Type B pancreatic cell (in vitro differentiated cells): Measurements from ENCODE around the gene MRPL58. TPM values are rescaled to one million over a fixed set of nuclear protein-coding genes. Genes with fewer than 3 reads are reported as not detected.

Source experiments
- DNase-seq: peaks from one replicate; pipeline ENCODE4 v3.0.0; 2021; ENCODE audit warnings: mixed read lengths; ENCODE audit not compliant: unreplicated experiment; ENCODE audit errors: extremely low spot score
- H3K27ac Mint-ChIP-seq: 2 replicates; pipeline ENCODE4 v1.8.0; 2021; ENCODE audit warnings: mild to moderate bottlenecking, mixed read lengths
- H3K27me3 Mint-ChIP-seq: 2 replicates; pipeline ENCODE4 v1.8.0; 2021; ENCODE audit warnings: mixed read lengths
- H3K36me3 Mint-ChIP-seq: 2 replicates; pipeline ENCODE4 v1.8.0; 2021; ENCODE audit warnings: mixed read lengths
- H3K4me1 Mint-ChIP-seq: one replicate; pipeline ENCODE4 v1.8.0; 2021; ENCODE audit warnings: mixed read lengths; ENCODE audit not compliant: unreplicated experiment
- H3K4me3 Mint-ChIP-seq: 2 replicates; pipeline ENCODE4 v1.8.0; 2021; ENCODE audit warnings: mild to moderate bottlenecking, mixed read lengths
- H3K9me3 Mint-ChIP-seq: 2 replicates; pipeline ENCODE4 v1.8.0; 2021; ENCODE audit warnings: mixed read lengths
- total RNA-seq: library from RNA; stranded (reverse); gene quantifications from 2 replicates; pipeline ENCODE4 v1.2.1, GENCODE V29; 2021; ENCODE audit warnings: low replicate concordance
- TF ChIP-seq, protein P1 (sequence below): fragments of 200-600 bp; sonication (generic); conservative IDR thresholded peaks from 2 replicates; pipeline ENCODE4 v1.5.0; 2021; ENCODE audit warnings: antibody characterized with exemption, mild to moderate bottlenecking

MRPL58 gene
- total RNA-seq, 1 donor from 2014 or later = 27.9 TPM

GRCh38 chr17:75006653-75007052 is 5.8 kb upstream of the MRPL58 start:
- Mint-ChIP-seq H3K36me3 (peaks cover 8% of the 10 kb centered on the region), H3K27me3 (no peaks in the 10 kb centered on the region), H3K4me3 (no peak overlapping the region), H3K27ac (peak overlapping the region; percentile 46), H3K9me3 (no peaks in the 10 kb centered on the region), H3K4me1 (peaks cover 8% of the 10 kb centered on the region)
- TF ChIP-seq, protein P1, sequence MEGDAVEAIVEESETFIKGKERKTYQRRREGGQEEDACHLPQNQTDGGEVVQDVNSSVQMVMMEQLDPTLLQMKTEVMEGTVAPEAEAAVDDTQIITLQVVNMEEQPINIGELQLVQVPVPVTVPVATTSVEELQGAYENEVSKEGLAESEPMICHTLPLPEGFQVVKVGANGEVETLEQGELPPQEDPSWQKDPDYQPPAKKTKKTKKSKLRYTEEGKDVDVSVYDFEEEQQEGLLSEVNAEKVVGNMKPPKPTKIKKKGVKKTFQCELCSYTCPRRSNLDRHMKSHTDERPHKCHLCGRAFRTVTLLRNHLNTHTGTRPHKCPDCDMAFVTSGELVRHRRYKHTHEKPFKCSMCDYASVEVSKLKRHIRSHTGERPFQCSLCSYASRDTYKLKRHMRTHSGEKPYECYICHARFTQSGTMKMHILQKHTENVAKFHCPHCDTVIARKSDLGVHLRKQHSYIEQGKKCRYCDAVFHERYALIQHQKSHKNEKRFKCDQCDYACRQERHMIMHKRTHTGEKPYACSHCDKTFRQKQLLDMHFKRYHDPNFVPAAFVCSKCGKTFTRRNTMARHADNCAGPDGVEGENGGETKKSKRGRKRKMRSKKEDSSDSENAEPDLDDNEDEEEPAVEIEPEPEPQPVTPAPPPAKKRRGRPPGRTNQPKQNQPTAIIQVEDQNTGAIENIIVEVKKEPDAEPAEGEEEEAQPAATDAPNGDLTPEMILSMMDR = no peak
- DNase-seq = no peak

DNA sequence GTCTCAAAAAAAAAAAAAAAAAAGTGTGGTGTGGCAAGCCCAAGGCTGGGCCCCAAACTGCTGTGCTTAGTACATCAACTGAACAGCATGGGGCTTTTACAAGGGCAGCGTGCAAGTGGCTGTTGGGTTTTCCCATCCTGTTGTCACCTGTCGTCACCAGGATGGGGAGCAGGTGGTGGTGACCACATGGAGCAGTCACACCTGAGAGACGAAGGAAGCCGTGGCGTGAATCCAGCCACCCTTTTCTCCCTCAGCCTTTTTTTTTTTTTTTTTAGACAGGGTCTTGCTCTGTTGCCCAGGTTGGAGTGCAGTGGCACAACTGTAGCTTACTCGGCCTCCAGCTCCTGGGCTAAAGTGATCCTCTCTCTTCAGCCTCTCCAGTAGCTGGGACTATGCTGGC is 4.1 kb upstream of the MRPL58 start:
- Mint-ChIP-seq H3K36me3 (peaks cover 4% of the 10 kb centered on the region), H3K4me3 (no peak overlapping the region), H3K27ac (no peak overlapping the region), H3K9me3 (no peaks in the 10 kb centered on the region), H3K27me3 (no peaks in the 10 kb centered on the region), H3K4me1 (peaks cover 16% of the 10 kb centered on the region)
- TF ChIP-seq, protein P1 = no peak
- no peak for DNase-seq

DNA sequence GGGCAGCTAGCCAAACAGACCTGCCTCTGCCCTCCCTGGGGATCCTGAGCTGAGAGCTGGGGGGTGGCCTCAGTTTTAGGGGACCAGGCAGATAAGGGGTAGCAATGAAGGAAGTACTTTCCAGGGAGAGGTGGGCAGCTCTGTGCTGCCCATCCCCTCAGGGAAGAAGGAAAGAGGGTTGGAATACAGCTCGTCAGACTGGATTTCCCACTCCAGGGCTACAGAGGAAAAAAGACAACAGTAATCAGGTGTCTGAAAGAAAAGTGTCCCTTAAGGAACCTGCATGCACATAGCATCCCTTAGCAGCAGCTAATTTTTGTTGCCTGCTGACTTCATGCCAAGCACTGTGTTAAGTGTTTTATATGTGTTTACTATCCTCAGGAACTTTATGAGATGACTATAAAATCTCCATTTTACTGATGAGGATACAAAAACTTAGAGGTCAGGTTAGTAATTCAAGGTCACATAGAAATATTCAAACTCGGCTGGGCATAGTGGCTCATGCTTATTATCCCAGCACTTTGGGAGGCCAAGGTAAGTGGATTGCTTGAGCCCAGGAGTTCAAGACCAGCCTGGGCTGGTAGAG is 3.2 kb upstream of the MRPL58 start:
- H3K4me1 Mint-ChIP-seq = peaks cover 22% of the 10 kb centered on the region
- TF ChIP-seq, protein P1 = no peak
- no peaks in the 10 kb centered on the region for H3K27me3 Mint-ChIP-seq
- DNase-seq = no peak
- H3K4me3 Mint-ChIP-seq = peak overlapping the region; percentile 66
- peak overlapping the region; percentile 94 for H3K27ac Mint-ChIP-seq
- peaks cover 7% of the 10 kb centered on the region for H3K36me3 Mint-ChIP-seq
- no peaks in the 10 kb centered on the region for H3K9me3 Mint-ChIP-seq

DNA sequence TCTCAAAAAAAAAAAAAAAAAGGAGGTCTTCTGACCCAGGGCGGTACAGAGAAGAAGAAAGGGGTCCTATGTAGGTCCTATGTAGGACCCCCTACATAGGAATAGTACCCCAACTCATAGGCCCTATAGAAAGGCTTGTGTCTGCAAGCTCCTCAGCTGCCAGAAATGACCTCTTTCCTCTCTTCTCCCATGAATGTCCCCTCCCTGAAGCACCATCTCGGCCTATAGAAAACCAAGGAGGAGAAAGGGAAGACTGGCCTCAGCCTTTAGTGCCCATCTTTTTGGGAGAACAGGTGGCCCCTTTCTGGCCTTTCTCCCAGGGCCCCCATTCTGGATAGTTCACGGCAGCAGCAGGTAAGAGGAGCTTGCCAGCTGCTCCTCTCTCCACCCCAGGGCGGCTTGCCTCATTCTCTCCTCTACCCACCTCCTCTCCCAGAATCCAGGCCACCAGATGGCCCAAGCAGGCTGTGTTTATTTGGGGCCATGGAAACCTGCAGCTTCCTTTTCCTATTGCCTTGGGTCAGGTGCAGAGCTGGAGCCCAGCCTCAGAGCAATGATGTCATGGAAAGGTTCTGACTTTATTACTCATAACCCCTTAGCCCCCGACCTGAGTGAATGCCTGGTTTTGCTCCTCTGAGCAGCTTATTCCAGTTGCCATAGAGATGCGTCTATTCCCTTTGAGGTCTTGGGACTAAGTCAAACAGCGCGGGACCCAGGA is 1.6 kb upstream of the MRPL58 start:
- Mint-ChIP-seq H3K36me3 (peaks cover 12% of the 10 kb centered on the region), H3K27me3 (no peaks in the 10 kb centered on the region), H3K4me1 (peaks cover 22% of the 10 kb centered on the region), H3K4me3 (peak overlapping the region; percentile 94), H3K9me3 (no peaks in the 10 kb centered on the region), H3K27ac (peak overlapping the region; percentile 91)
- TF ChIP-seq, protein P1 = no peak
- DNase-seq = no peak

DNA sequence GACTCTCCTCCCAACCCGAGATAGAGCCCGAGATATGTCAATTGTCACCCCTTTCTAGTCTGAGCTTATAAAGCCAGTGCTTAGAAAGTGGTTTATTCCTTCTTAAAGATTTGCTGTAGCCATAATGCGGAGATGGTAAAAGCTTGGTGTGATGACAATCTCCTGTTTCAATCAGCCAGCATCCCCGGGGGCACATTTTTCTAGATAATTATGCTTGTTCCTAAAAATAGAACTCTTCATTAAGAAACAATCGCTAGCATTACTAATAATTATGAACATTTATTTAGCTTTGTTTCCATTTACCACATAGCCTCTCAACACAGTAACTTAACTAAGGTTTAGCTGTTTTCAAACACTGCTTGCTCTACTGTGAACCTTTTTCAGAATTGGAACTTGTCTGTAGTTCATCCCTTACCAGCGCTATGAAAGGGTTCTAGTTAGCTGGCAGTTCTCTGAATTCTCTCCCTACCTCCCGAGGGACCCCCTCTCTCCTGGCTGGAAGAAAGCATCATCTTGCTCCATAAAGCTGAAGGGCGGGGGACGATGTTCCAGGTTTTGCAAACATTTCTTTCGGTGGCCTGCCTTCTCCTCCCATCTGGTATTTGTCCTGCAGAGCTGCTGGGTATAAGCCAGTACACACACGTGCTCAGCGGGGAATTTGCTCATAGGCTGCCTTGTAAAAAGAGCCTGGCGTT is 922 bp upstream of the MRPL58 start:
- peaks cover 8% of the 10 kb centered on the region for H3K36me3 Mint-ChIP-seq
- peak overlapping the region; percentile 91 for H3K27ac Mint-ChIP-seq
- peak overlapping the region; percentile 94 for H3K4me3 Mint-ChIP-seq
- H3K4me1 Mint-ChIP-seq = peaks cover 22% of the 10 kb centered on the region
- no peak for DNase-seq
- no peaks in the 10 kb centered on the region for H3K27me3 Mint-ChIP-seq
- no peaks in the 10 kb centered on the region for H3K9me3 Mint-ChIP-seq
- TF ChIP-seq, protein P1 = no peak
